WTC11 (cell line): ENCODE data around the gene KCNG1. TPM values are rescaled to one million over a fixed set of nuclear protein-coding genes. Genes with fewer than 3 reads are reported as not detected.

ENCODE experiments used
- ATAC-seq: fragments of 200-7000 bp; cut with Tn5 transposase; 2 replicates; pipeline ENCODE4 v1.10.0; 2021; ENCODE audit warnings: mild to moderate bottlenecking, moderate library complexity
- CTCF ChIA-PET: fragments of 300-600 bp; sonication (Branson Sonifier 250); formaldehyde crosslinking; loops from one replicate; lab custom pipeline; 2021; ENCODE audit warnings: antibody characterized with exemption; lab: Charles Lee
- POLR2A ChIA-PET: fragments of 350-600 bp; sonication (Branson Sonifier 250); formaldehyde crosslinking; loops from one replicate; lab custom pipeline; 2021; ENCODE audit warnings: antibody characterized with exemption; lab: Charles Lee
- DNase-seq: peaks from one replicate; pipeline ENCODE4 v3.0.0; 2021; ENCODE audit warnings: low spot score
- H3K27ac Mint-ChIP-seq: 2 replicates; pipeline ENCODE4 v1.8.0; 2021; ENCODE audit warnings: mixed read lengths
- H3K27me3 Mint-ChIP-seq: 2 replicates; pipeline ENCODE4 v1.8.0; 2021; ENCODE audit warnings: low read depth, mild to moderate bottlenecking, moderate library complexity, mixed read lengths
- H3K36me3 Mint-ChIP-seq: 2 replicates; pipeline ENCODE4 v1.8.0; 2021; ENCODE audit warnings: mixed read lengths
- H3K4me1 Mint-ChIP-seq: 2 replicates; pipeline ENCODE4 v1.8.0; 2022; ENCODE audit warnings: mixed read lengths
- H3K4me3 Mint-ChIP-seq: 2 replicates; pipeline ENCODE4 v1.8.0; 2021; ENCODE audit warnings: mild to moderate bottlenecking, moderate library complexity, mixed read lengths
- H3K9me3 Mint-ChIP-seq: 2 replicates; pipeline ENCODE4 v1.8.0; 2021; ENCODE audit warnings: mixed read lengths
- CREB1 ChIP-seq: sonication (generic); formaldehyde crosslinking; IDR thresholded peaks from 2 replicates; pipeline ENCODE4 v1.8.0; 2023; ENCODE audit warnings: mild to moderate bottlenecking, missing genetic modification reagents
- FOXK1 ChIP-seq: sonication (generic); formaldehyde crosslinking; IDR thresholded peaks from 2 replicates; pipeline ENCODE4 v1.8.0; 2022; ENCODE audit warnings: mild to moderate bottlenecking, moderate library complexity, missing genetic modification reagents
- JAZF1 ChIP-seq: fragments of 250-450 bp; sonication (Bioruptor Pico); IDR thresholded peaks from 2 replicates; pipeline ENCODE4 v1.9.0; 2021; ENCODE audit warnings: moderate library complexity, mild to moderate bottlenecking, inconsistent platforms
- NFE2L1 ChIP-seq: sonication (generic); formaldehyde crosslinking; IDR thresholded peaks from 2 replicates; pipeline ENCODE4 v1.8.1; 2023; ENCODE audit warnings: missing genetic modification reagents
- NR1H2 ChIP-seq: sonication (generic); formaldehyde crosslinking; IDR thresholded peaks from 2 replicates; pipeline ENCODE4 v1.9.0; 2021; ENCODE audit warnings: mild to moderate bottlenecking, moderate library complexity, missing genetic modification reagents
- RELA ChIP-seq: sonication (generic); formaldehyde crosslinking; IDR thresholded peaks from 2 replicates; pipeline ENCODE4 v1.8.1; 2022; ENCODE audit warnings: missing genetic modification reagents, mild to moderate bottlenecking, borderline replicate concordance
- SMAD4 ChIP-seq: sonication (generic); formaldehyde crosslinking; IDR thresholded peaks from 2 replicates; pipeline ENCODE4 v1.8.0; 2022; ENCODE audit warnings: mild to moderate bottlenecking, missing genetic modification reagents
- SOX15 ChIP-seq: fragments of 250-450 bp; sonication (Bioruptor Pico); IDR thresholded peaks from 2 replicates; pipeline ENCODE4 v1.9.0; 2021; ENCODE audit warnings: mild to moderate bottlenecking
- TEAD4 ChIP-seq: sonication (generic); formaldehyde crosslinking; IDR thresholded peaks from 2 replicates; pipeline ENCODE4 v1.8.0; 2022; ENCODE audit warnings: mild to moderate bottlenecking, missing genetic modification reagents
- TP53 ChIP-seq: sonication (generic); formaldehyde crosslinking; IDR thresholded peaks from 2 replicates; pipeline ENCODE4 v1.8.1; 2023; ENCODE audit warnings: mild to moderate bottlenecking, missing genetic modification reagents
- ZNF121 ChIP-seq: sonication (generic); formaldehyde crosslinking; IDR thresholded peaks from 2 replicates; pipeline ENCODE4 v1.8.0; 2023; ENCODE audit warnings: missing genetic modification reagents
- ZNF138 ChIP-seq: sonication (generic); formaldehyde crosslinking; conservative IDR thresholded peaks from 2 replicates; pipeline ENCODE4 v1.8.1; 2022; ENCODE audit warnings: mild to moderate bottlenecking, moderate library complexity, missing genetic modification reagents
- ZNF232 ChIP-seq: sonication (generic); formaldehyde crosslinking; IDR thresholded peaks from 2 replicates; pipeline ENCODE4 v1.8.0; 2022; ENCODE audit warnings: mild to moderate bottlenecking, missing genetic modification reagents
- ZNF396 ChIP-seq: fragments of 250-450 bp; sonication (Bioruptor Pico); IDR thresholded peaks from 2 replicates; pipeline ENCODE4 v1.8.0; 2021; ENCODE audit warnings: mild to moderate bottlenecking, moderate library complexity, borderline replicate concordance
- total RNA-seq: library from RNA; stranded (reverse); gene quantifications from 3 replicates; pipeline ENCODE4 v1.2.3, GENCODE V29; 2021
- TF ChIP-seq, protein P1 (sequence below): fragments of 250-450 bp; sonication (Bioruptor Pico); IDR thresholded peaks from 2 replicates; pipeline ENCODE4 v1.9.0; 2021; ENCODE audit warnings: moderate library complexity, mild to moderate bottlenecking, inconsistent platforms, borderline replicate concordance
- TF ChIP-seq, protein P2 (sequence below): sonication (generic); formaldehyde crosslinking; IDR thresholded peaks from 2 replicates; pipeline ENCODE4 v1.8.1; 2022; ENCODE audit warnings: low read depth, mild to moderate bottlenecking, moderate library complexity, missing genetic modification reagents, borderline replicate concordance
- TF ChIP-seq, protein P3 (sequence below): sonication (generic); formaldehyde crosslinking; IDR thresholded peaks from 2 replicates; pipeline ENCODE4 v1.8.1; 2023; ENCODE audit warnings: mild to moderate bottlenecking, missing genetic modification reagents, moderate library complexity
- TF ChIP-seq, protein P4 (sequence below): sonication (generic); formaldehyde crosslinking; IDR thresholded peaks from 2 replicates; pipeline ENCODE4 v1.8.0; 2022; ENCODE audit warnings: missing genetic modification reagents
- TF ChIP-seq, protein P5 (sequence below): fragments of 250-450 bp; sonication (Bioruptor Pico); IDR thresholded peaks from 2 replicates; pipeline ENCODE4 v2.1.2; 2022; ENCODE audit warnings: mild to moderate bottlenecking, moderate library complexity

Gene KCNG1
- total RNA-seq, 1 experiment from 2014 or later = 34.6 TPM

DNA sequence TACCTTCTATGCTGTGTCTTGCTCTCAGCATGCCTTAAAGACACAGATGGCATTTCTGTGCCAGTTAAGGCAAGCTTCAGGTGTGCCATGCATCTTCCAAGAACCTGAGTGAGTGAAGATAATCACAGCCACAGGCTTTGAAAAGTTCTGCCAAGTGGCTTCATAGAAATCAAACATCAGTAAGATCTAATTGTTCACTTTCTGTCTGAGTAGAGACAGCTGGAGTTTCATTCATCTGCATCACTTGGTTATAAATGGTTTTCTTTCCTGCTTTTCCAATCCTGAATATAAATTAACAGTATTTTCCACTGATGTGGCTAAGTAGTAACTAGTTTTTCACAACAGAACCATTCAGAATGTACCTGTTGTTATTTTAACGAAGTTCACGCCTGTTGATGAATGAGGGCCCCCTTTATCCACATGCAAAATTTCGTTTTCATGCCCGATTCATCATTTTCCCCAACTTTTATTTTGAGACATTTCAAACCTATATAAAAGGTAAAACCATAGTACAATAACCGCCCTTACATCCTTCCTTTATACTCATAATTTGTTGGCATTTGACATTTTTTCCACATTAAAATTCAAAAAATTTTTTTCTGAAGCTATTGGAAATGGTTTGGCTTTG, 38.6 kb upstream of the KCNG1 start (continued):
- TF ChIP-seq, protein P1, sequence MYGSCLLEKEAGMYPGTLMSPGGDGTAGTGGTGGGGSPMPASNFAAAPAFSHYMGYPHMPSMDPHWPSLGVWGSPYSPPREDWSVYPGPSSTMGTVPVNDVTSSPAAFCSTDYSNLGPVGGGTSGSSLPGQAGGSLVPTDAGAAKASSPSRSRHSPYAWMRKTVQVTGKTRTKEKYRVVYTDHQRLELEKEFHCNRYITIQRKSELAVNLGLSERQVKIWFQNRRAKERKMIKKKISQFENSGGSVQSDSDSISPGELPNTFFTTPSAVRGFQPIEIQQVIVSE (CRISPR knock-in tag) = no peak
- TF ChIP-seq SOX15 (CRISPR knock-in tag) (no peak), ZNF232 (no peak), SMAD4 (no peak)
- TF ChIP-seq, protein P2, sequence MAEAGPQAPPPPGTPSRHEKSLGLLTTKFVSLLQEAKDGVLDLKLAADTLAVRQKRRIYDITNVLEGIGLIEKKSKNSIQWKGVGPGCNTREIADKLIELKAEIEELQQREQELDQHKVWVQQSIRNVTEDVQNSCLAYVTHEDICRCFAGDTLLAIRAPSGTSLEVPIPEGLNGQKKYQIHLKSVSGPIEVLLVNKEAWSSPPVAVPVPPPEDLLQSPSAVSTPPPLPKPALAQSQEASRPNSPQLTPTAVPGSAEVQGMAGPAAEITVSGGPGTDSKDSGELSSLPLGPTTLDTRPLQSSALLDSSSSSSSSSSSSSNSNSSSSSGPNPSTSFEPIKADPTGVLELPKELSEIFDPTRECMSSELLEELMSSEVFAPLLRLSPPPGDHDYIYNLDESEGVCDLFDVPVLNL = no peak

DNA sequence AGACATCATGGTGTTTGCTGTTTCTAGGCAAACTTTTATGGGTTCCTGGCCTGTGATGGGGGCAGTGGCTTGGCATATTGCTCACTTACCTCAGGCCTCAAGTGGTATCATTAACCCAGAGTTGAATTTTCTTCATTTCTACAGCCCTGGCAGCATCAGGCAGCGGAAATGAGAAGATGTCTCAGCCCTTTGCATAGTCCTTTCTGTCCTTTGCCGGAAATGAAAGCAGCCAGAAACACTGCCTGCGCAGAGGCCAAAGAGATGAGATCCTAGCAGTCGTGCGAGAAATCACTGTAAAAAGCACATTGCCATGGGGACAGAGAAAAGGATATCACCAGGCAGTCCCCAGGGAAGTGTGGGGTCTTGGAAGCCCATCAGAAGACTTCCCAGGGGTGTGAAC, 37.4 kb upstream of the KCNG1 start:
- Mint-ChIP-seq H3K27ac (no peak overlapping the region), H3K27me3 (no peaks in the 10 kb centered on the region), H3K4me1 (peaks cover 16% of the 10 kb centered on the region), H3K9me3 (peaks cover 11% of the 10 kb centered on the region), H3K36me3 (no peaks in the 10 kb centered on the region), H3K4me3 (no peak overlapping the region)
- CTCF ChIA-PET = interaction anchor here (2.8 kb wide), 1 partner anchor 73 kb away, joined by 9 read pairs; no protein-coding TSS in a partner anchor
- ATAC-seq = no peak
- POLR2A ChIA-PET = no interaction called here
- DNase-seq = no peak
- no peak for TF ChIP-seq NFE2L1 (CRISPR knock-in tag)
- no peak for TF ChIP-seq SMAD4
- TF ChIP-seq TP53 (CRISPR knock-in tag) = no peak
- TF ChIP-seq NR1H2 = no peak
- TF ChIP-seq, protein P3, sequence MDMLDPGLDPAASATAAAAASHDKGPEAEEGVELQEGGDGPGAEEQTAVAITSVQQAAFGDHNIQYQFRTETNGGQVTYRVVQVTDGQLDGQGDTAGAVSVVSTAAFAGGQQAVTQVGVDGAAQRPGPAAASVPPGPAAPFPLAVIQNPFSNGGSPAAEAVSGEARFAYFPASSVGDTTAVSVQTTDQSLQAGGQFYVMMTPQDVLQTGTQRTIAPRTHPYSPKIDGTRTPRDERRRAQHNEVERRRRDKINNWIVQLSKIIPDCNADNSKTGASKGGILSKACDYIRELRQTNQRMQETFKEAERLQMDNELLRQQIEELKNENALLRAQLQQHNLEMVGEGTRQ = no peak
- TF ChIP-seq CREB1 (CRISPR knock-in tag) = no peak
- TF ChIP-seq TEAD4 (CRISPR knock-in tag) = no peak
- TF ChIP-seq ZNF121 (CRISPR knock-in tag) = no peak
- TF ChIP-seq, protein P2 = no peak
- no peak for TF ChIP-seq ZNF138 (CRISPR knock-in tag)
- TF ChIP-seq FOXK1 = no peak
- no peak for TF ChIP-seq JAZF1 (CRISPR knock-in tag)
- TF ChIP-seq, protein P4, sequence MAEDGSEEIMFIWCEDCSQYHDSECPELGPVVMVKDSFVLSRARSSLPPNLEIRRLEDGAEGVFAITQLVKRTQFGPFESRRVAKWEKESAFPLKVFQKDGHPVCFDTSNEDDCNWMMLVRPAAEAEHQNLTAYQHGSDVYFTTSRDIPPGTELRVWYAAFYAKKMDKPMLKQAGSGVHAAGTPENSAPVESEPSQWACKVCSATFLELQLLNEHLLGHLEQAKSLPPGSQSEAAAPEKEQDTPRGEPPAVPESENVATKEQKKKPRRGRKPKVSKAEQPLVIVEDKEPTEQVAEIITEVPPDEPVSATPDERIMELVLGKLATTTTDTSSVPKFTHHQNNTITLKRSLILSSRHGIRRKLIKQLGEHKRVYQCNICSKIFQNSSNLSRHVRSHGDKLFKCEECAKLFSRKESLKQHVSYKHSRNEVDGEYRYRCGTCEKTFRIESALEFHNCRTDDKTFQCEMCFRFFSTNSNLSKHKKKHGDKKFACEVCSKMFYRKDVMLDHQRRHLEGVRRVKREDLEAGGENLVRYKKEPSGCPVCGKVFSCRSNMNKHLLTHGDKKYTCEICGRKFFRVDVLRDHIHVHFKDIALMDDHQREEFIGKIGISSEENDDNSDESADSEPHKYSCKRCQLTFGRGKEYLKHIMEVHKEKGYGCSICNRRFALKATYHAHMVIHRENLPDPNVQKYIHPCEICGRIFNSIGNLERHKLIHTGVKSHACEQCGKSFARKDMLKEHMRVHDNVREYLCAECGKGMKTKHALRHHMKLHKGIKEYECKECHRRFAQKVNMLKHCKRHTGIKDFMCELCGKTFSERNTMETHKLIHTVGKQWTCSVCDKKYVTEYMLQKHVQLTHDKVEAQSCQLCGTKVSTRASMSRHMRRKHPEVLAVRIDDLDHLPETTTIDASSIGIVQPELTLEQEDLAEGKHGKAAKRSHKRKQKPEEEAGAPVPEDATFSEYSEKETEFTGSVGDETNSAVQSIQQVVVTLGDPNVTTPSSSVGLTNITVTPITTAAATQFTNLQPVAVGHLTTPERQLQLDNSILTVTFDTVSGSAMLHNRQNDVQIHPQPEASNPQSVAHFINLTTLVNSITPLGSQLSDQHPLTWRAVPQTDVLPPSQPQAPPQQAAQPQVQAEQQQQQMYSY (CRISPR knock-in tag) = no peak
- TF ChIP-seq RELA (CRISPR knock-in tag) = no peak
- TF ChIP-seq, protein P5, sequence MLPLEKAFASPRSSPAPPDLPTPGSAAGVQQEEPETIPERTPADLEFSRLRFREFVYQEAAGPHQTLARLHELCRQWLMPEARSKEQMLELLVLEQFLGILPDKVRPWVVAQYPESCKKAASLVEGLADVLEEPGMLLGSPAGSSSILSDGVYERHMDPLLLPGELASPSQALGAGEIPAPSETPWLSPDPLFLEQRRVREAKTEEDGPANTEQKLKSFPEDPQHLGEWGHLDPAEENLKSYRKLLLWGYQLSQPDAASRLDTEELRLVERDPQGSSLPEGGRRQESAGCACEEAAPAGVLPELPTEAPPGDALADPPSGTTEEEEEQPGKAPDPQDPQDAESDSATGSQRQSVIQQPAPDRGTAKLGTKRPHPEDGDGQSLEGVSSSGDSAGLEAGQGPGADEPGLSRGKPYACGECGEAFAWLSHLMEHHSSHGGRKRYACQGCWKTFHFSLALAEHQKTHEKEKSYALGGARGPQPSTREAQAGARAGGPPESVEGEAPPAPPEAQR (CRISPR knock-in tag) = no peak
- no peak for TF ChIP-seq ZNF396 (CRISPR knock-in tag)
